Right atrium auricular region (tissue), 2 donors: ENCODE measurements around the gene KRTAP10-3. TPM values are rescaled to one million over a fixed set of nuclear protein-coding genes. Genes with fewer than 3 reads are reported as not detected.

Experiments
- DNase-seq: peaks from one replicate; pipeline ENCODE4 v3.0.0-alpha.2; 2019; ENCODE audit warnings: low spot score
- H3K27ac ChIP-seq, 2 donors: fragments of 200-600 bp; sonication (generic); 1 replicate in 1 of 2; 2 replicates in 1 of 2; pipeline ENCODE4 v1.5.1; 2016 to 2019
- H3K27me3 ChIP-seq, 2 donors: fragments of 200-600 bp; sonication (generic); one replicate each; pipeline versions ENCODE4 v1.5.1 to v1.6.0; 2017 to 2019
- H3K36me3 ChIP-seq: fragments of 200-600 bp; sonication (generic); one replicate; pipeline ENCODE4 v1.5.1; 2016
- H3K4me1 ChIP-seq, 2 donors: fragments of 200-600 bp; sonication (generic); one replicate each; pipeline versions ENCODE4 v1.5.1 to v1.6.0; 2017 to 2019
- H3K4me3 ChIP-seq, 2 donors: fragments of 200-600 bp; sonication (generic); 1 replicate in 1 of 2; 2 replicates in 1 of 2; pipeline ENCODE4 v1.5.1; 2017 to 2019; ENCODE audit warnings: mild to moderate bottlenecking in 1 of 2, moderate library complexity in 1 of 2
- H3K9me3 ChIP-seq, 2 donors: fragments of 200-600 bp; sonication (generic); one replicate each; pipeline ENCODE4 v1.5.1; 2019
- CTCF ChIP-seq, 2 donors: fragments of 200-600 bp; sonication (generic); IDR thresholded peaks; one replicate each; pipeline ENCODE4 v1.5.1; 2019; ENCODE audit warnings: antibody characterized with exemption in 2 of 2
- total RNA-seq, 2 donors: library from RNA; depleted of rRNA; stranded (reverse); fragments of >200 nt; gene quantifications; one replicate each; pipeline ENCODE4 v1.1.0, GENCODE V29; 2016

KRTAP10-3 gene
- total RNA-seq, 2 donors from 2014 or later = not detected

- Histone ChIP-seq H3K27me3 (no peaks in the 10 kb centered on the region), H3K36me3 (no peaks in the 10 kb centered on the region), H3K9me3 (peaks cover 0 to 5% of the 10 kb centered on the region in 2 donors), H3K27ac (no peak overlapping the region), H3K4me3 (no peak overlapping the region), H3K4me1 (no peaks in the 10 kb centered on the region)
- DNase-seq = no peak
- TF ChIP-seq CTCF (IDR thresholded peaks at IDR 0.05) = no peak
Observed at GRCh38 chr21:44539046-44539445, 19.5 kb downstream of the KRTAP10-3 start.

DNA sequence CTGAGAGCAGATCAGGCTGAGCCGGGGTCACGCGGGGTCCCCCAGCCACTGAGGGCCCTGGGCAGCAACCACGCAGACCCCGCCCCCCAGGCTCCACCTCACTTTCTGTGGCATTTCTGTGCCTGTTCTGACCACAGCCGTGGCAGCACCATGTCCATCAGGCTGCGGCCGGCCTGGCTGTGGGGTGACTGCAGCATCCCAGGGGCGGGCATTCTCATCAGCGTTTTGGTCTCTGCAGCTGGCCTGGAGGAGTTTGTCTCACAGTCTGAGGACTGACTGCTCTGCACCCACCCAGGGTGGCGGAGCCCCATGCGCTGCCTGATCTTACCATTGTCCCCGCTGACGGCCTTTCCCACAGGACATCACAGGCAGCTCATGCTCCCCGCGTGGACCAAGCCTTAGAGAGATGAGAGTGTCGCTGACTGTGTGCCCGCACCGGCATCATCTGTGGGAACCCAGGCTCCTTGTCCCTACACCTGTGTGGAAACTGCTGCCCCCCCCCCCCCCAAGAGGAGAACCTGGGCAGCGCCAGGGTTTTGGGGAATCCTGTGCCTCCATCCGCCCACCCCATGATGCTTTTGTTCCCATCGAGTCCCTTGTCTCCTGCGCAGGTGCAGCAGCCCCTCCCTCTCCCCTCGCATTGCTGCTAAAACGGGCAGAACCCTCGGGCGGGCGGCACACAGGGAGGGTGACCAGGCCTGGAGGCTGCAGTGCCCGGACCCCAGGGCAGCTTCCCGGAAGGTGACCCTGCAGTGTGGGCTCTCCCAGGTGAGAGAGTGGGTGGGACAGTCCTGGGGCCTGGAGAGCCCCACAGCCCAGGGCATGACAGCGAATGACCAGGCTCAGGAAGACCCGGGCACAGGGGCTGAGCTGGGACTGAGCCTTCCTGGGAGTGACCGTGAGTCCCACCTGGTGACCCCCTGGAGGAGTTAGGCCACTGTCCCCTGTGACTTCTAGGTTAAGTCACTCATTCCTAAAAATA lies 20.4 kb downstream of the KRTAP10-3 start:
- no peak overlapping the region for H3K27ac ChIP-seq
- H3K4me1 ChIP-seq = no peaks in the 10 kb centered on the region
- no peaks in the 10 kb centered on the region for H3K36me3 ChIP-seq
- H3K9me3 ChIP-seq = peaks cover 0 to 5% of the 10 kb centered on the region in 2 donors
- no peak for TF ChIP-seq CTCF (IDR thresholded peaks at IDR 0.05)
- peak; percentile 55 for DNase-seq
- H3K27me3 ChIP-seq = no peaks in the 10 kb centered on the region
- H3K4me3 ChIP-seq = no peak overlapping the region

DNA sequence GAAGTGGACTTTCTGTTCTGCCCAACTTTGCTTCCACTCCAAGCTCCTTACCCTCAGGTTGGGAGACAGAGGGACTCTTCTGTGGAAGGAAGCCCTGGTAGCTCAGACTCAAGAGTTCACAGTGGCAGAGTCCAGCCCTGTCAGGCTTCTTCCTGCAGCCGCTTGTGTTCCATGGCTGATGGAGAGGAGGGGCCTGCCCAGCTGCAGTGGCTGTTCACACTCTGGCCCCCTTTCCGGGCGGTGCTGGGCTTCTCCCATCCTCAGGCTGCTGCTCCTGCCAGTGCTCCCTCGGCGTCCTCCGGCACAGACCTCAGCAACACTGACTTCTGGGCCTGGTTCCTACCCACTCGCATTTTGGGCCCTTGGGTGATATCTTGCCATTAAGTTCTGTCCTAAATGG lies 22.6 kb downstream of the KRTAP10-3 start:
- H3K9me3 ChIP-seq = no peaks in the 10 kb centered on the region
- H3K27ac ChIP-seq = no peak overlapping the region
- no peaks in the 10 kb centered on the region for H3K27me3 ChIP-seq
- DNase-seq = no peak
- H3K4me1 ChIP-seq = no peaks in the 10 kb centered on the region
- H3K4me3 ChIP-seq = no peak overlapping the region
- no peak for TF ChIP-seq CTCF (IDR thresholded peaks at IDR 0.05)
- no peaks in the 10 kb centered on the region for H3K36me3 ChIP-seq

GRCh38 chr21:44534688-44535087 lies 23.9 kb downstream of the KRTAP10-3 start:
- no peak overlapping the region for H3K27ac ChIP-seq
- no peak overlapping the region for H3K4me3 ChIP-seq
- no peaks in the 10 kb centered on the region for H3K9me3 ChIP-seq
- no peaks in the 10 kb centered on the region for H3K4me1 ChIP-seq
- H3K36me3 ChIP-seq = no peaks in the 10 kb centered on the region
- TF ChIP-seq CTCF (IDR thresholded peaks at IDR 0.05) = no peak
- DNase-seq = no peak
- no peaks in the 10 kb centered on the region for H3K27me3 ChIP-seq

- Histone ChIP-seq H3K27me3 (no peaks in the 10 kb centered on the region), H3K4me1 (no peaks in the 10 kb centered on the region), H3K27ac (no peak overlapping the region), H3K9me3 (no peaks in the 10 kb centered on the region), H3K36me3 (no peaks in the 10 kb centered on the region), H3K4me3 (no peak overlapping the region)
- DNase-seq = no peak
- TF ChIP-seq CTCF (IDR thresholded peaks at IDR 0.05) = no peak
Observed at GRCh38 chr21:44533891-44534627, 24.5 kb downstream of the KRTAP10-3 start.
